ENCODE results near the gene HOXD9. TPM values are rescaled to one million over a fixed set of nuclear protein-coding genes. Genes with fewer than 3 reads are reported as not detected.
A peak's percentile ranks its signal among the peaks of the same experiment; 100 is the strongest.

Gene HOXD9
- total and polyA plus RNA-seq, 8 donors = 0.18 to 0.76 (median 0.49) TPM; not detected in 4

DNA sequence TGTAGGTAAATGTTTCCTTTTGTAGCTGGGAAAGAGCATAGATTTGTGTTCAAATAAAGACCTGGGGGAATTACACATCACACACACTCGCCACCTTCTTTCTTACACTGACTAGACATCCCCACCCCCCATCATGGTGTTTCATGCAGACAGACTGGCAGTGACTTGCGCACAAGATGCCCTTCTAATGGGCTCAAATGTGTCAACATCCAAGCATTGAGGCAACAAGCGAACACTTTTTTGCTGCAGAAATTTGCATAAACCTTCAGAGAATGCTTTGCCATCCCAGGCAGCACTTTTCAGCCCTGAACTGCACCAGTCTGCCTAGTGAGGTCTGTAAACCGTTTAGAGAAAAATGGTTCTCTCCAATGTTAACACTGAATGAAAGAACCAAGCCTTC lies 11.5 kb downstream of the HOXD9 start:
- intact Hi-C loops (cut with DNase I; ENCODE audit: low total_unique reads) = no loop called here
- Histone ChIP-seq H3K4me1 (peaks cover 20 to 52% (median 34%) of the 10 kb centered on the region in 4 donors), H3K27me3 (peaks cover 53 to 100% (median 100%) of the 10 kb centered on the region in 3 donors), H3K27ac (no peak overlapping the region), H3K4me3 (no peak overlapping the region), H3K9me3 (peaks cover 0 to 24% (median 2%) of the 10 kb centered on the region in 4 donors), H3K36me3 (no peaks in the 10 kb centered on the region)
- 16 to 42% (median 21%) methylated on average over 4 of the region's 4 CpGs for WGBS, 5 donors
- TF ChIP-seq EP300 (IDR thresholded peaks at IDR 0.05) (no peak), POLR2AphosphoS5 (IDR thresholded peaks at IDR 0.05) (no peak), POLR2A (IDR thresholded peaks at IDR 0.05) (no peak)
- TF ChIP-seq, protein P1, sequence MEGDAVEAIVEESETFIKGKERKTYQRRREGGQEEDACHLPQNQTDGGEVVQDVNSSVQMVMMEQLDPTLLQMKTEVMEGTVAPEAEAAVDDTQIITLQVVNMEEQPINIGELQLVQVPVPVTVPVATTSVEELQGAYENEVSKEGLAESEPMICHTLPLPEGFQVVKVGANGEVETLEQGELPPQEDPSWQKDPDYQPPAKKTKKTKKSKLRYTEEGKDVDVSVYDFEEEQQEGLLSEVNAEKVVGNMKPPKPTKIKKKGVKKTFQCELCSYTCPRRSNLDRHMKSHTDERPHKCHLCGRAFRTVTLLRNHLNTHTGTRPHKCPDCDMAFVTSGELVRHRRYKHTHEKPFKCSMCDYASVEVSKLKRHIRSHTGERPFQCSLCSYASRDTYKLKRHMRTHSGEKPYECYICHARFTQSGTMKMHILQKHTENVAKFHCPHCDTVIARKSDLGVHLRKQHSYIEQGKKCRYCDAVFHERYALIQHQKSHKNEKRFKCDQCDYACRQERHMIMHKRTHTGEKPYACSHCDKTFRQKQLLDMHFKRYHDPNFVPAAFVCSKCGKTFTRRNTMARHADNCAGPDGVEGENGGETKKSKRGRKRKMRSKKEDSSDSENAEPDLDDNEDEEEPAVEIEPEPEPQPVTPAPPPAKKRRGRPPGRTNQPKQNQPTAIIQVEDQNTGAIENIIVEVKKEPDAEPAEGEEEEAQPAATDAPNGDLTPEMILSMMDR (IDR thresholded peaks at IDR 0.05) = no peak
- DNase-seq = no peak

DNA sequence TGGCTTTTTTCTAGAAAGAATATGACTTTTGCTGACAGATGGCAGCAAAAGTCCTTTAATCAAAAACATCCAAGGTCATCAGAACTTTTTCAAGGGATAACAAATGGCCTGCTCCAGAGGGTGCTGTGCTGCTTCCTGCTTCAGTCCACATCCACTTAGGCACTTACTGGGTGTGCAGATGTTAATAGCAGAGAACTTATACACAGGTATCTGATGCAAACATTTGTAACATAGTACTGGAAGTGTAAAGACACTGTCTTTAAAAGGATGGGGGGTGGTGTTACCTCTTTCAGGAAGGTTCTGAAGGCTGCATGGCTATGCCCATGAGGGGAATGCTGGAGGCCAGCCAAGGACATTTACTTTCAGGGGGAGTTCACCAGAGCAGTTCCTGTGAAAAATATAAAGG lies 12.5 kb downstream of the HOXD9 start:
- TF ChIP-seq EP300 (IDR thresholded peaks at IDR 0.05) = no peak
- TF ChIP-seq POLR2AphosphoS5 (IDR thresholded peaks at IDR 0.05) = no peak
- no peak for TF ChIP-seq POLR2A (IDR thresholded peaks at IDR 0.05)
- TF ChIP-seq, protein P1 (IDR thresholded peaks at IDR 0.05) = no peak
- H3K9me3 ChIP-seq = peaks cover 0 to 16% (median 2%) of the 10 kb centered on the region in 4 donors
- peaks cover 13 to 51% (median 32%) of the 10 kb centered on the region in 4 donors for H3K4me1 ChIP-seq
- peaks cover 49 to 100% (median 100%) of the 10 kb centered on the region in 3 donors for H3K27me3 ChIP-seq
- H3K36me3 ChIP-seq = no peaks in the 10 kb centered on the region
- peak overlapping the region in 1 of 5 donors; percentile 71 for H3K27ac ChIP-seq
- no peak overlapping the region for H3K4me3 ChIP-seq
- intact Hi-C loops (cut with DNase I; ENCODE audit: low total_unique reads) = no loop called here
- DNase-seq = no peak

DNA sequence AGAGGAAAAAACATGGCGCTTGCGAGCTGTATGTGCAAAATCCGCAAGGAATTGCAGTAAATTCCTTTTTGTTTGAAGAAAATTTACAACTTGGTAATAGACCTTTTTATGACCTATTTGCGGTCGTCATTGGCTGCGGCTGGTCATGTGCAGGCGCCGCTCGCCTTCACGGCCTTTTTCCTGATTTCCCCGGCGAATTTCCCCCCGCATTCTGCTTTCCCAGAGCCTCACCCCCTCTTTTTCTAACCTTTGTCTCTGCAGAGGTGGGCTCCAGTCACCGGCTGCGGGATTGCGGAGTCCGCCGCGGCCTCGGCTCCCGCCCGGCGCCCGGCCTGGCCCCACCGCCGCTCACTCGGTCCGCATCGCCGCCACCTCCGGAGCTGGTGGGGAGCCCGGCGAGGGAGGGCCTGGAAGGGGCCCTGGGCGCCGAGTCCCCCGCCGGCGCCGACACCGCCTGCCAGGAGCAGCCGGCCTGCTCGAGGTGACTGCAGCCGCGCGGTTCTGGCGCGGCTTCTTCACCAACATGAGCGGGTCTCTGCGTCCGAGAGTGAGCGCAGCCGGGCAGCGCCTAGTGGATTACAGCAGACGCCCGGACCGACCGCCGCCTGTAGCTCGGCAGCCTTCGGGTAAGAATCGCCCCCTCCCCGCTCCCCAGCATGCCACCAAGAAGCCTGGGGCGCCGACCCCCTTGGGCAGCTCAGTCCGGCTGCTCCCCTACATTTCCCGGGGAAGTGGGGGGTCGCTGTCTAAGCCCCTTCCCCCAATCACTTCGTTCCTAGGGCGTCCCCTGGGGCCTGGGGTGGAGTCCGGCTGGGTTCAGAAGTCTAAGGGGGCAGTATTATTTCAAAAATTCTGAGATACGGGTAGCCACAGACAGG lies 14.1 kb downstream of the HOXD9 start:
- H3K4me3 ChIP-seq = peak overlapping the region; percentile 38 to 50 (median 42)
- intact Hi-C loops (cut with DNase I; ENCODE audit: low total_unique reads) = no loop called here
- peaks cover 11 to 53% (median 35%) of the 10 kb centered on the region in 4 donors for H3K4me1 ChIP-seq
- H3K27ac ChIP-seq = peak overlapping the region; percentile 54 to 71 (median 60)
- TF ChIP-seq EP300 (IDR thresholded peaks at IDR 0.05) (no peak), POLR2A (IDR thresholded peaks at IDR 0.05) (no peak), POLR2AphosphoS5 (IDR thresholded peaks at IDR 0.05) (no peak)
- TF ChIP-seq, protein P1 (IDR thresholded peaks at IDR 0.05) = no peak
- H3K27me3 ChIP-seq = peaks cover 39 to 100% (median 96%) of the 10 kb centered on the region in 3 donors
- DNase-seq = no peak
- no peaks in the 10 kb centered on the region for H3K36me3 ChIP-seq
- peaks cover 0 to 8% (median 0%) of the 10 kb centered on the region in 4 donors for H3K9me3 ChIP-seq
- 2 to 9% (median 5%) methylated on average over 50 to 71 of the region's 71 CpGs for WGBS, 5 donors

DNA sequence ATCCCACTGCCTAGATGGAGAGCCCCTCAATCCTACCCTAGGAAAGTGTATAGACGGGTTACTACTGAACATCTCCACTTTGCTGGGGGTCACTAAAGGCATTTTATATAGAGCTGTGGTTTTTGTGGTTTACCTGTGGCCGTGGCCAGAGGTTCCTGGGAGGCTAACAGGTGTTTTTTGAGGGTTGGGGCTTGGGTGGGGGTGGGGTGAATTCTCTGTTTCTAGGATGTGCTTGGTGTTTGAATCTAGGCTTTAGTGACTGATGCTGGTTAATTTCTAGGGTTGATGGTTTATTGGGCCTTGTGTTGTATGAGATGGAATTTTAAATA lies 14.7 kb downstream of the HOXD9 start:
- Histone ChIP-seq H3K4me3 (peak overlapping the region; percentile 38 to 50 (median 42)), H3K4me1 (peaks cover 11 to 49% (median 32%) of the 10 kb centered on the region in 4 donors), H3K36me3 (no peaks in the 10 kb centered on the region), H3K9me3 (peaks cover 0 to 7% (median 0%) of the 10 kb centered on the region in 4 donors), H3K27me3 (peaks cover 35 to 100% (median 95%) of the 10 kb centered on the region in 3 donors), H3K27ac (peak overlapping the region; percentile 54 to 71 (median 60))
- TF ChIP-seq EP300 (IDR thresholded peaks at IDR 0.05) (no peak), POLR2A (IDR thresholded peaks at IDR 0.05) (no peak), POLR2AphosphoS5 (IDR thresholded peaks at IDR 0.05) (no peak)
- TF ChIP-seq, protein P1 (IDR thresholded peaks at IDR 0.05) = no peak
- 9 to 29% (median 15%) methylated on average over 2 of the region's 2 CpGs for WGBS, 5 donors
- intact Hi-C loops (cut with DNase I; ENCODE audit: low total_unique reads) = no loop called here
- DNase-seq = no peak

Data from stomach (tissue), 9 donors.